Ovary (tissue), 3 donors: Measurements from ENCODE around the gene MRPS17.

Source experiments
- POLR2A ChIP-seq: fragments of 450-650 bp; IDR thresholded peaks from one replicate; pipeline ENCODE4 v1.6.1; 2017; ENCODE audit warnings: antibody characterized with exemption, mild to moderate bottlenecking, moderate library complexity
- TF ChIP-seq, protein P1 (sequence below), 3 donors: fragments of 450-650 bp in 2 of 3; fragments of 200-600 bp in 1 of 3; IDR thresholded peaks; one replicate each; pipeline versions ENCODE4 v1.5.1 to v1.8.0; 2016 to 2022; ENCODE audit warnings: antibody characterized with exemption in 3 of 3, mild to moderate bottlenecking in 1 of 3
- donor health status: DM: no; HTN: no; CAD: no.

DNA sequence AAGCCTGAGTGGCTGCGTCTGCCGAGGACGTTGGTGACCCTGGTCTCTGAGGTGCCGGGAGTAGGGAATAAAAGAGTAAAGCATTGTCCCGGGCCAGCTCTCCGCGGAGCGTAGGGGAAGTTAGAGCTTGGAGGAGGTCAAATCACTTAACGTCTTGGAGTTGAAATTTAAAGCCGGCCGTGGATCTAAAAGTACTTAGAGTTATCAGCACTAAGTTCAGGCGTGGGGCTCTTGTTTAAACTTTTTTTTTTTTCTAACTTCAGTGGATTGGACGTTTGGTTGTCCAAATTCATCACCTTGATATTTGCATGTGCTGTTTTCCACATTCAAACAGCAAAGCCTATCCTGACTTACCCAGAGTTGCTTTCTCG lies 13.4 kb downstream of the MRPS17 start:
- no peak for TF ChIP-seq POLR2A
- TF ChIP-seq, protein P1, sequence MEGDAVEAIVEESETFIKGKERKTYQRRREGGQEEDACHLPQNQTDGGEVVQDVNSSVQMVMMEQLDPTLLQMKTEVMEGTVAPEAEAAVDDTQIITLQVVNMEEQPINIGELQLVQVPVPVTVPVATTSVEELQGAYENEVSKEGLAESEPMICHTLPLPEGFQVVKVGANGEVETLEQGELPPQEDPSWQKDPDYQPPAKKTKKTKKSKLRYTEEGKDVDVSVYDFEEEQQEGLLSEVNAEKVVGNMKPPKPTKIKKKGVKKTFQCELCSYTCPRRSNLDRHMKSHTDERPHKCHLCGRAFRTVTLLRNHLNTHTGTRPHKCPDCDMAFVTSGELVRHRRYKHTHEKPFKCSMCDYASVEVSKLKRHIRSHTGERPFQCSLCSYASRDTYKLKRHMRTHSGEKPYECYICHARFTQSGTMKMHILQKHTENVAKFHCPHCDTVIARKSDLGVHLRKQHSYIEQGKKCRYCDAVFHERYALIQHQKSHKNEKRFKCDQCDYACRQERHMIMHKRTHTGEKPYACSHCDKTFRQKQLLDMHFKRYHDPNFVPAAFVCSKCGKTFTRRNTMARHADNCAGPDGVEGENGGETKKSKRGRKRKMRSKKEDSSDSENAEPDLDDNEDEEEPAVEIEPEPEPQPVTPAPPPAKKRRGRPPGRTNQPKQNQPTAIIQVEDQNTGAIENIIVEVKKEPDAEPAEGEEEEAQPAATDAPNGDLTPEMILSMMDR (IDR thresholded peaks at IDR 0.05) = no peak
